ENCODE results near the gene CSHL1.

GRCh38 chr17:63928966-63929695 lies 18.1 kb upstream of the CSHL1 start:
- TF ChIP-seq POLR2A (IDR thresholded peaks at IDR 0.05; ENCODE audit: low read length) = no peak
- TF ChIP-seq GATA1 (IDR thresholded peaks at IDR 0.05; ENCODE audit: low read depth, low read length) = no peak

Data from erythroblast (primary cell).